Sigmoid colon (tissue), 7 donors: ENCODE data around the gene CYB561D1. TPM values are rescaled to one million over a fixed set of nuclear protein-coding genes. Genes with fewer than 3 reads are reported as not detected.

Source experiments
- DNase-seq: peaks from one replicate; pipeline ENCODE4 v3.0.0-alpha.2; 2019
- H3K27ac ChIP-seq, 4 donors: fragments of 200-600 bp; sonication (generic); one replicate each; pipeline ENCODE4 v1.5.1; 2016 to 2019; ENCODE audit warnings: mild to moderate bottlenecking in 1 of 4
- H3K27me3 ChIP-seq, 3 donors: fragments of 200-600 bp; sonication (generic); one replicate each; pipeline ENCODE4 v1.5.1; 2019; ENCODE audit warnings: mild to moderate bottlenecking in 1 of 3
- H3K36me3 ChIP-seq, 4 donors: fragments of 200-600 bp; sonication (generic); one replicate each; pipeline ENCODE4 v1.5.1; 2016 to 2019
- H3K4me1 ChIP-seq, 4 donors: fragments of 200-600 bp; sonication (generic); one replicate each; pipeline ENCODE4 v1.5.1; 2017 to 2019
- H3K4me3 ChIP-seq, 4 donors: fragments of 200-600 bp; sonication (generic); one replicate each; pipeline ENCODE4 v1.5.1; 2017 to 2019; ENCODE audit warnings: mild to moderate bottlenecking in 2 of 4, moderate library complexity in 1 of 4
- H3K9me3 ChIP-seq, 4 donors: fragments of 200-600 bp in 3 of 4; sonication (generic) in 3 of 4; one replicate each; pipeline versions ENCODE4 v1.5.1 to v1.6.1; 2013 to 2019
- CTCF ChIP-seq, 4 experiments: fragments of 450-650 bp in 3 of 4; fragments of 200-600 bp in 1 of 4; IDR thresholded peaks; one replicate each; pipeline ENCODE4 v1.5.1; 2016 to 2019; ENCODE audit warnings: antibody characterized with exemption in 4 of 4, mild to moderate bottlenecking in 3 of 4, moderate library complexity in 2 of 4
- EP300 ChIP-seq, 4 donors: sonication (generic); formaldehyde crosslinking; IDR thresholded peaks; one replicate each; pipeline ENCODE4 v1.6.1; 2017; ENCODE audit warnings: antibody characterized with exemption in 4 of 4
- POLR2A ChIP-seq, 2 donors: fragments of 450-650 bp; IDR thresholded peaks; one replicate each; pipeline ENCODE4 v1.6.1; 2016; ENCODE audit warnings: antibody characterized with exemption in 2 of 2, mild to moderate bottlenecking in 2 of 2, moderate library complexity in 2 of 2
- POLR2AphosphoS5 ChIP-seq, 4 donors: sonication (generic); formaldehyde crosslinking; IDR thresholded peaks; one replicate each; pipeline ENCODE4 v1.6.1; 2017; ENCODE audit warnings: antibody characterized with exemption in 4 of 4
- WGBS, 2 donors: extraction: QIAGEN DNeasy Blood & Tissue Kit; methylation state at CpG; one replicate each; pipeline ENCODE4 v1.1.7; 2013; 5-methylcytosine and 5-hydroxymethylcytosine counted together
- intact Hi-C: fragments of 100-400 bp; cut with DNase I; formaldehyde crosslinking; loops from one replicate; pipeline ENCODE4 v1.15.1; 2023
- polyA plus RNA-seq, 3 donors: library from polyadenylated mRNA; stranded (reverse); fragments of 200-250 nt; gene quantifications; one replicate each; pipeline ENCODE4 v1.2.3, GENCODE V29; 2013
- total RNA-seq, 4 donors: library from RNA; depleted of rRNA; stranded (reverse); fragments of >200 nt; gene quantifications; one replicate each; pipeline ENCODE4 v1.1.0, GENCODE V29; 2016
- donor health status: healthy with polysubstance abuse.
- donor health status: Bipolar disorder and iron deficiency.
- donor health status: healthy.

CYB561D1 gene
- total and polyA plus RNA-seq, 7 donors: 1.8 to 12.5 (median 5.2) TPM

- Histone ChIP-seq H3K36me3 (no peaks in the 10 kb centered on the region), H3K27ac (peak overlapping the region in 3 of 4 donors; percentile 66 to 80 (median 76)), H3K4me1 (peaks cover 0 to 31% (median 28%) of the 10 kb centered on the region in 4 donors), H3K4me3 (peak overlapping the region; percentile 48 to 97 (median 86)), H3K9me3 (no peaks in the 10 kb centered on the region), H3K27me3 (no peaks in the 10 kb centered on the region)
- TF ChIP-seq POLR2AphosphoS5 (IDR thresholded peaks at IDR 0.05) (no peak), POLR2A (IDR thresholded peaks at IDR 0.05) (no peak), EP300 (IDR thresholded peaks at IDR 0.05) (no peak), CTCF (IDR thresholded peaks at IDR 0.05) (no peak)
- intact Hi-C loops: no loop called here
- WGBS, 2 donors: 61 to 82% methylated on average over 7 of the region's 7 CpGs
- no peak for DNase-seq
Measured at GRCh38 chr1:109508873-109509175, 14.9 kb downstream of the CYB561D1 start.

- Histone ChIP-seq H3K27ac (peak within 1 kb of the TSS; percentile 59 to 80 (median 71)), H3K4me3 (peak within 1 kb of the TSS; percentile 48 to 97 (median 86)), H3K36me3 (no peaks in the 10 kb centered on the region), H3K27me3 (no peaks in the 10 kb centered on the region), H3K9me3 (no peaks in the 10 kb centered on the region), H3K4me1 (peaks cover 0 to 31% (median 28%) of the 10 kb centered on the region in 4 donors)
- TF ChIP-seq POLR2AphosphoS5 (IDR thresholded peaks at IDR 0.05) (no peak), CTCF (IDR thresholded peaks at IDR 0.05) (no peak)
- intact Hi-C loops: no loop called here
- 1% methylated on average over 100 of the region's 100 CpGs for WGBS, 2 donors
- DNase-seq: peak; percentile 80
Measured at GRCh38 chr1:109509176-109510134, 15.6 kb downstream of the CYB561D1 start, which contains the start of gene AMIGO1. Gene AMIGO1, minus strand, starts transcription at chr1:109509727. Its CDS starts 815 bp downstream, at chr1:109508912.

GRCh38 chr1:109513110-109513710 is 19.3 kb downstream of the CYB561D1 start:
- H3K4me3 ChIP-seq: no peak overlapping the region
- TF ChIP-seq EP300 (IDR thresholded peaks at IDR 0.05) (no peak), POLR2AphosphoS5 (IDR thresholded peaks at IDR 0.05) (peak in 2 of 4 donors; percentile 29 to 56)
- intact Hi-C loops: no loop called here
- DNase-seq: no peak
- H3K27ac ChIP-seq: peak overlapping the region in 2 of 4 donors; percentile 58 to 61
- peaks cover 0 to 26% (median 21%) of the 10 kb centered on the region in 4 donors for H3K4me1 ChIP-seq
- 78 to 80% methylated on average over 2 of the region's 2 CpGs for WGBS, 2 donors
- no peaks in the 10 kb centered on the region for H3K36me3 ChIP-seq
- H3K9me3 ChIP-seq: no peaks in the 10 kb centered on the region
- no peaks in the 10 kb centered on the region for H3K27me3 ChIP-seq

- H3K4me3 ChIP-seq: no peak overlapping the region
- H3K27me3 ChIP-seq: no peaks in the 10 kb centered on the region
- H3K36me3 ChIP-seq: no peaks in the 10 kb centered on the region
- H3K27ac ChIP-seq: no peak overlapping the region
- intact Hi-C loops: no loop called here
- H3K9me3 ChIP-seq: no peaks in the 10 kb centered on the region
- TF ChIP-seq CTCF (IDR thresholded peaks at IDR 0.05) (no peak), POLR2A (IDR thresholded peaks at IDR 0.05) (no peak), EP300 (IDR thresholded peaks at IDR 0.05) (no peak), POLR2AphosphoS5 (IDR thresholded peaks at IDR 0.05) (no peak)
- peaks cover 0 to 16% (median 9%) of the 10 kb centered on the region in 4 donors for H3K4me1 ChIP-seq
- DNase-seq: no peak
- WGBS, 2 donors: 86 to 89% methylated on average over 3 of the region's 3 CpGs
Measured at GRCh38 chr1:109514846-109515245, 21.0 kb downstream of the CYB561D1 start.

- no peaks in the 10 kb centered on the region for H3K9me3 ChIP-seq
- no peak overlapping the region for H3K4me3 ChIP-seq
- TF ChIP-seq EP300 (IDR thresholded peaks at IDR 0.05): no peak
- no peak for TF ChIP-seq POLR2AphosphoS5 (IDR thresholded peaks at IDR 0.05)
- TF ChIP-seq POLR2A (IDR thresholded peaks at IDR 0.05): no peak
- TF ChIP-seq CTCF (IDR thresholded peaks at IDR 0.05): no peak
- no peak for DNase-seq
- intact Hi-C loops: no loop called here
- 26 to 71% methylated on average over 5 of the region's 5 CpGs for WGBS, 2 donors
- no peaks in the 10 kb centered on the region for H3K36me3 ChIP-seq
- H3K27me3 ChIP-seq: no peaks in the 10 kb centered on the region
- peaks cover 0 to 8% (median 0%) of the 10 kb centered on the region in 4 donors for H3K4me1 ChIP-seq
- no peak overlapping the region for H3K27ac ChIP-seq
Measured at GRCh38 chr1:109516872-109517271, 23.0 kb downstream of the CYB561D1 start.
